GM12878 (cell line): ENCODE measurements around the gene LY6G6D. TPM values are rescaled to one million over a fixed set of nuclear protein-coding genes. Genes with fewer than 3 reads are reported as not detected.

Experiments used
- ATAC-seq: fragments of 200-7000 bp; cut with Tn5 transposase; 3 replicates; pipeline ENCODE4 v1.9.1; 2020; ENCODE audit warnings: mild to moderate bottlenecking, moderate library complexity
- BruUV-seq: library from RNA; stranded (reverse); fragments of 400-500 nt; replicated peaks from 2 replicates; lab custom pipeline; 2021; lab: Mats Ljungman, UMichigan
- CTCF ChIA-PET: fragments of 300-600 bp; sonication (Branson Sonifier 250); formaldehyde crosslinking; extraction: SDS; loops from one replicate; lab custom pipeline; 2021; ENCODE audit warnings: inconsistent platforms; lab: Yijun Ruan, JAX
- POLR2A ChIA-PET: fragments of 350-600 bp; formaldehyde crosslinking; extraction: SDS; loops from one replicate; lab custom pipeline; 2021; ENCODE audit warnings: inconsistent platforms; lab: Charles Lee
- RAD21 ChIA-PET: fragments of 300-600 bp; sonication (Branson Sonifier 250); formaldehyde crosslinking; loops from one replicate; lab custom pipeline; 2023; ENCODE audit warnings: antibody characterized with exemption; ENCODE audit not compliant: unreplicated experiment; lab: Charles Lee
- SMC1A ChIA-PET: fragments of 300-600 bp; sonication (Branson Sonifier 250); formaldehyde crosslinking; loops from one replicate; lab custom pipeline; 2023; ENCODE audit not compliant: unreplicated experiment, uncharacterized antibody; lab: Charles Lee
- DNase-seq: peaks from one replicate; pipeline ENCODE4 v3.0.0-alpha.2; 2011; ENCODE audit warnings: low read depth, low spot score
- FAIRE-seq: peaks from 3 replicates; lab custom pipeline; 2011; peaks lifted over from hg19 to GRCh38; lab: Jason Lieb, UNC
- H2AFZ ChIP-seq: 2 replicates; pipeline ENCODE4 v1.6.0; 2011; ENCODE audit warnings: low read depth, low read length, control low read depth; ENCODE audit not compliant: control insufficient read depth
- H3K27ac ChIP-seq: 2 replicates; pipeline ENCODE4 v1.5.1; 2011; ENCODE audit warnings: control low read depth; ENCODE audit not compliant: control insufficient read depth, insufficient read depth
- H3K27me3 ChIP-seq, 2 experiments: replicated peaks in 1 of 2; 2 replicates each; pipeline versions ENCODE4 v1.6.0 to v1.6.1; 2011; ENCODE audit warnings: low read length in 1 of 2; ENCODE audit not compliant: control insufficient read depth in 2 of 2, insufficient read depth in 2 of 2
- H3K36me3 ChIP-seq, 2 experiments: 2 replicates each; pipeline ENCODE4 v1.5.1; 2011; ENCODE audit warnings: low read length in 1 of 2; ENCODE audit not compliant: control insufficient read depth in 2 of 2, insufficient read depth in 2 of 2
- H3K4me1 ChIP-seq: 2 replicates; pipeline ENCODE4 v1.6.1; 2011; ENCODE audit warnings: mild to moderate bottlenecking, low read length, moderate library complexity, mixed read lengths; ENCODE audit not compliant: control insufficient read depth, insufficient read depth
- H3K4me2 ChIP-seq: 2 replicates; pipeline ENCODE4 v1.6.0; 2011; ENCODE audit warnings: control low read depth; ENCODE audit not compliant: control insufficient read depth, insufficient read depth
- H3K4me3 ChIP-seq: fragments of 200-600 bp; sonication (generic); 2 replicates; pipeline ENCODE4 v1.5.1; 2016
- H3K79me2 ChIP-seq: 2 replicates; pipeline ENCODE4 v1.6.0; 2011; ENCODE audit warnings: low read length; ENCODE audit not compliant: control insufficient read depth, insufficient read depth
- H3K9ac ChIP-seq: 2 replicates; pipeline ENCODE4 v1.8.0; 2011; ENCODE audit warnings: low read length, control low read depth, mixed read lengths; ENCODE audit not compliant: control insufficient read depth, insufficient read depth
- H3K9me3 ChIP-seq: replicated peaks from 3 replicates; pipeline ENCODE4 v1.5.1; 2011; ENCODE audit warnings: mild to moderate bottlenecking, low read length; ENCODE audit not compliant: control insufficient read depth, insufficient read depth
- H4K20me1 ChIP-seq: 2 replicates; pipeline ENCODE4 v1.6.0; 2011; ENCODE audit not compliant: control insufficient read depth, insufficient read depth
- BHLHE40 ChIP-seq, 2 experiments: fragments of 450-650 bp in 1 of 2; IDR thresholded peaks; 2 replicates each; pipeline ENCODE4 v1.6.1; 2011 to 2017; ENCODE audit warnings: low read depth in 2 of 2, borderline replicate concordance in 1 of 2, improper control_type of control experiment in 1 of 2, low read length in 1 of 2, mild to moderate bottlenecking in 1 of 2
- HDAC2 ChIP-seq: fragments of 200-600 bp; sonication (generic); IDR thresholded peaks from 2 replicates; pipeline ENCODE4 v1.6.1; 2017
- SIN3A ChIP-seq: IDR thresholded peaks from 2 replicates; pipeline ENCODE4 v1.6.1; 2012; ENCODE audit warnings: low read depth, low read length, improper control_type of control experiment
- SPI1 ChIP-seq: IDR thresholded peaks from 2 replicates; pipeline ENCODE4 v1.6.1; 2011; ENCODE audit warnings: low read depth, mild to moderate bottlenecking, low read length, moderate library complexity, borderline replicate concordance; ENCODE audit not compliant: insufficient read depth
- TBL1XR1 ChIP-seq: IDR thresholded peaks from 2 replicates; pipeline ENCODE4 v1.6.1; 2012; ENCODE audit warnings: low read depth, low read length, improper control_type of control experiment
- ZNF274 ChIP-seq: IDR thresholded peaks from one replicate; pipeline ENCODE4 v1.8.0; 2011; ENCODE audit not compliant: insufficient read length, insufficient read depth
- WGBS: methylation state at CpG from one replicate; pipeline ENCODE4 v1.1.6; 2016; ENCODE audit warnings: low lambda C conversion rate; ENCODE audit not compliant: insufficient replicate concordance, insufficient coverage; ENCODE audit errors: missing lambda C conversion rate; 5-methylcytosine and 5-hydroxymethylcytosine counted together
- in situ Hi-C: fragments of 300-500 bp; cut with MboI; formaldehyde crosslinking; loops from 9 replicates; pipeline ENCODE4 v1.14.3; 2018; ENCODE audit warnings: mixed read lengths
- intact Hi-C: fragments of 100-400 bp; cut with micrococcal nuclease; formaldehyde crosslinking; loops from one replicate; pipeline ENCODE4 v1.14.2; 2022; ENCODE audit not compliant: unreplicated experiment
- polyA plus RNA-seq, 11 experiments: library from polyadenylated mRNA; depleted of rRNA in 4 of 11; unstranded in 6 of 11; stranded (reverse) in 5 of 11; fragments of >200 nt; fragmentation: Nextera tagmentation in 4 of 11; fragmentation: Illumina TruSeq in 1 of 11; extraction: Ambion mirVana in 4 of 11; extraction: Trizol in 1 of 11; gene quantifications; 1 replicate in 1 of 11; 2 replicates in 10 of 11; pipeline versions ENCODE4 v1.2.1 to v1.2.3, GENCODE V29; 2011 to 2016; ENCODE audit warnings: inconsistent platforms in 2 of 11, missing spikeins in 2 of 11, low read depth in 1 of 11
- total RNA-seq, 4 experiments: library from RNA; depleted of rRNA in 3 of 4; stranded (reverse); fragments of >200 nt in 3 of 4; fragmentation: Illumina TruSeq in 1 of 4; extraction: Trizol in 1 of 4; gene quantifications; 2 replicates each; pipeline versions ENCODE4 v1.2.1 to v1.2.3, GENCODE V29; 2013 to 2021
- TF ChIP-seq, protein P1 (sequence below): IDR thresholded peaks from 2 replicates; pipeline ENCODE4 v1.6.1; 2012; ENCODE audit warnings: low read depth, low read length, improper control_type of control experiment

LY6G6D gene
- total and polyA plus RNA-seq, 10 of the 15 experiments (the other 5 are each of a cell fraction or from before 2014, with no cell fraction given) = not detected

GRCh38 chr6:31676322-31676903 is 38.7 kb upstream of the LY6G6D start:
- in situ Hi-C loops = no loop called here
- ATAC-seq = peak; percentile 58
- intact Hi-C loops = no loop called here
- TF ChIP-seq HDAC2 = no peak
- peak; percentile 85 for TF ChIP-seq SPI1
- TF ChIP-seq SIN3A = no peak
- TF ChIP-seq, protein P1, sequence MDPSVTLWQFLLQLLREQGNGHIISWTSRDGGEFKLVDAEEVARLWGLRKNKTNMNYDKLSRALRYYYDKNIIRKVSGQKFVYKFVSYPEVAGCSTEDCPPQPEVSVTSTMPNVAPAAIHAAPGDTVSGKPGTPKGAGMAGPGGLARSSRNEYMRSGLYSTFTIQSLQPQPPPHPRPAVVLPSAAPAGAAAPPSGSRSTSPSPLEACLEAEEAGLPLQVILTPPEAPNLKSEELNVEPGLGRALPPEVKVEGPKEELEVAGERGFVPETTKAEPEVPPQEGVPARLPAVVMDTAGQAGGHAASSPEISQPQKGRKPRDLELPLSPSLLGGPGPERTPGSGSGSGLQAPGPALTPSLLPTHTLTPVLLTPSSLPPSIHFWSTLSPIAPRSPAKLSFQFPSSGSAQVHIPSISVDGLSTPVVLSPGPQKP = no peak
- TF ChIP-seq TBL1XR1 = no peak
- H3K4me1 ChIP-seq = peaks cover 6% of the 10 kb centered on the region
- H3K9ac ChIP-seq = no peak overlapping the region; the same call in 1 of the 2 replicates
- no peak overlapping the region for H3K4me2 ChIP-seq
- no peak for FAIRE-seq
- WGBS = 11% methylated on average over 4 of the region's 4 CpGs
- H3K27me3 ChIP-seq = no peaks in the 10 kb centered on the region
- H3K36me3 ChIP-seq = peaks cover 4 to 10% of the 10 kb centered on the region in 2 experiments
- no peaks in the 10 kb centered on the region for H3K9me3 ChIP-seq
- no peak overlapping the region for H3K4me3 ChIP-seq
- no peak overlapping the region for H2AFZ ChIP-seq
- BruUV-seq = no TSS peak
- no peak for DNase-seq
- ChIA-PET POLR2A (no interaction called here), RAD21 (no interaction called here), SMC1A (interaction anchor here (0.6 to 1.5 kb wide), 2 partner anchors 10 to 385 kb away, joined by 3 read pairs; no protein-coding TSS in a partner anchor), CTCF (interaction anchor here (1.7 kb wide), 1 partner anchor 13 kb away, joined by 4 read pairs; no protein-coding TSS in a partner anchor)
- no peaks in the 10 kb centered on the region for H4K20me1 ChIP-seq
- H3K79me2 ChIP-seq = no peaks in the 10 kb centered on the region
- H3K27ac ChIP-seq = no peak overlapping the region

DNA sequence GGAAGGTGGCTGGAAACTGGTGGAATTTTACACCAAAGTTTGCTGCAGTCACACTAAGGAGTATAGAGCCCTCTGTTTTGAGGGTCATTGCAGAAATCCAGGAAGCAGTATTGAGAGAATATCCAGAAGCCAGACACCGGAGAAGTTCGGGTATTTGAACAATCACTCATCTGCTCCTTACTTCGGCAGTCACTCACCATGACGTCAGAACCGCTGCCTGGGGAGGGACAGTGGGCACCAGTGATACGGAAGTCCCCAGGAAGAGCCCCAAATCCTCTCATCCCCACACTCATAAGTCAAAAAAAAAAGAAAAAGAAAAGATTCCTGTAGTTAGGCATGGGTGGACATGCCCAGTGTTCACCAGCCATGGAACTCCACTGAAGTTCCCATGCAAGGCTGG is 38.2 kb upstream of the LY6G6D start:
- Histone ChIP-seq H3K9ac (no peak overlapping the region), H3K27me3 (no peaks in the 10 kb centered on the region), H3K27ac (no peak overlapping the region), H4K20me1 (no peaks in the 10 kb centered on the region), H3K4me2 (no peak overlapping the region), H3K79me2 (no peaks in the 10 kb centered on the region), H3K4me3 (no peak overlapping the region), H2AFZ (no peak overlapping the region), H3K4me1 (peaks cover 6% of the 10 kb centered on the region), H3K36me3 (peaks cover 2 to 8% of the 10 kb centered on the region in 2 experiments), H3K9me3 (no peaks in the 10 kb centered on the region)
- ATAC-seq (no peak), DNase-seq (no peak), FAIRE-seq (no peak)
- TF ChIP-seq BHLHE40 (IDR thresholded peaks at IDR 0.05; ENCODE audit: borderline replicate concordance in 1 of 2, low read depth in 2 of 2, low read length in 1 of 2) (no peak), ZNF274 (no peak)
- WGBS = 78% methylated on average over 6 of the region's 6 CpGs
- no TSS peak for BruUV-seq
- ChIA-PET RAD21 (no interaction called here), CTCF (interaction anchor here (1.7 kb wide), 1 partner anchor 13 kb away, joined by 4 read pairs; no protein-coding TSS in a partner anchor), SMC1A (interaction anchor here (0.6 to 1.5 kb wide), 3 partner anchors 10 to 385 kb away, joined by 3 read pairs; no protein-coding TSS in a partner anchor), POLR2A (no interaction called here)
- in situ Hi-C loops = no loop called here
- intact Hi-C loops = no loop called here
